Right kidney (tissue), 1 donor: Measurements from ENCODE around the gene COL13A1.

Source experiments
- DNase-seq: peaks from one replicate; pipeline ENCODE4 v3.0.0-alpha.2; 2016

Gene COL13A1

GRCh38 chr10:69846293-69846921, 44.7 kb downstream of the COL13A1 start:
- DNase-seq, result no peak

GRCh38 chr10:69847458-69847857, 45.8 kb downstream of the COL13A1 start:
- DNase-seq, result no peak

GRCh38 chr10:69847883-69848282, 46.2 kb downstream of the COL13A1 start:
- DNase-seq, result no peak

GRCh38 chr10:69848454-69848853, 46.7 kb downstream of the COL13A1 start:
- DNase-seq, result no peak

GRCh38 chr10:69849825-69850224, 48.1 kb downstream of the COL13A1 start:
- DNase-seq, result no peak

GRCh38 chr10:69850440-69850839, 48.7 kb downstream of the COL13A1 start:
- no peak for DNase-seq

- no peak for DNase-seq
These were observed 49.6 kb downstream of the COL13A1 start for GRCh38 chr10:69851306-69851705.

GRCh38 chr10:69853064-69853463, 51.4 kb downstream of the COL13A1 start:
- DNase-seq, result no peak

- no peak for DNase-seq
These were observed 53.0 kb downstream of the COL13A1 start for GRCh38 chr10:69854511-69855345.

GRCh38 chr10:69855346-69856111, 53.8 kb downstream of the COL13A1 start:
- no peak for DNase-seq

GRCh38 chr10:69856601-69857166, 55.0 kb downstream of the COL13A1 start:
- peak; percentile 51 for DNase-seq

- DNase-seq, result no peak
These were observed 56.5 kb downstream of the COL13A1 start for GRCh38 chr10:69858201-69858600.

- DNase-seq, result no peak
These were observed 58.6 kb downstream of the COL13A1 start for GRCh38 chr10:69860271-69860670.

GRCh38 chr10:69861251-69862240, 59.8 kb downstream of the COL13A1 start:
- DNase-seq, result no peak

GRCh38 chr10:69862882-69863530, 61.3 kb downstream of the COL13A1 start:
- no peak for DNase-seq

- DNase-seq, result no peak
These were observed 61.9 kb downstream of the COL13A1 start for GRCh38 chr10:69863580-69863979.

GRCh38 chr10:69864321-69864720, 62.6 kb downstream of the COL13A1 start:
- DNase-seq, result no peak

- DNase-seq, result no peak
These were observed 63.7 kb downstream of the COL13A1 start for GRCh38 chr10:69865450-69865849.

- no peak for DNase-seq
These were observed 64.6 kb downstream of the COL13A1 start for GRCh38 chr10:69866246-69866687.

GRCh38 chr10:69866688-69867461, 65.2 kb downstream of the COL13A1 start:
- peak; percentile 74 for DNase-seq
